Transverse colon (tissue), 4 donors: ENCODE data around the gene MARCKSL1. TPM values are rescaled to one million over a fixed set of nuclear protein-coding genes. Genes with fewer than 3 reads are reported as not detected.
"Not testable (repeated sequence)": the region's sequence is repeated elsewhere in the genome, so short reads cannot be mapped to it uniquely, and the experiment has no call there.

Source experiments
- DNase-seq: peaks from one replicate; pipeline ENCODE4 v3.0.0-alpha.2; 2019
- H3K27ac ChIP-seq, 4 donors: fragments of 200-600 bp; sonication (generic); 2 replicates each; pipeline ENCODE4 v1.5.1; 2016 to 2018; ENCODE audit warnings: inconsistent platforms in 4 of 4
- H3K27me3 ChIP-seq: fragments of 200-600 bp; sonication (generic); 2 replicates; pipeline ENCODE4 v1.5.1; 2017; ENCODE audit warnings: inconsistent platforms
- H3K36me3 ChIP-seq, 4 donors: fragments of 200-600 bp; sonication (generic); 2 replicates each; pipeline ENCODE4 v1.5.1; 2017 to 2019; ENCODE audit warnings: inconsistent platforms in 4 of 4
- H3K4me1 ChIP-seq, 4 donors: fragments of 200-600 bp; sonication (generic); 2 replicates each; pipeline ENCODE4 v1.5.1; 2017 to 2020; ENCODE audit warnings: inconsistent platforms in 4 of 4
- H3K4me3 ChIP-seq, 4 donors: fragments of 200-600 bp; sonication (generic); 1 replicate in 1 of 4; 2 replicates in 3 of 4; pipeline versions ENCODE4 v1.5.1 to v1.6.1; 2017 to 2019; ENCODE audit warnings: inconsistent platforms in 4 of 4
- H3K9me3 ChIP-seq, 2 donors: fragments of 200-600 bp; sonication (generic); 2 replicates each; pipeline ENCODE4 v1.5.1; 2017 to 2019; ENCODE audit warnings: inconsistent platforms in 2 of 2
- CTCF ChIP-seq, 5 experiments: fragments of 200-600 bp in 3 of 5; fragments of 450-650 bp in 2 of 5; sonication (generic) in 3 of 5; IDR thresholded peaks; 1 replicate in 2 of 5; 2 replicates in 3 of 5; pipeline ENCODE4 v1.5.1; 2016 to 2017; ENCODE audit warnings: antibody characterized with exemption in 5 of 5, inconsistent platforms in 3 of 5, mild to moderate bottlenecking in 2 of 5, moderate library complexity in 1 of 5
- EP300 ChIP-seq: sonication (generic); formaldehyde crosslinking; IDR thresholded peaks from one replicate; pipeline ENCODE4 v1.6.1; 2017; ENCODE audit warnings: antibody characterized with exemption, low read depth
- POLR2A ChIP-seq: fragments of 450-650 bp; IDR thresholded peaks from one replicate; pipeline ENCODE4 v1.6.1; 2016; ENCODE audit warnings: antibody characterized with exemption, mild to moderate bottlenecking, moderate library complexity
- POLR2AphosphoS5 ChIP-seq, 3 donors: sonication (generic); formaldehyde crosslinking; IDR thresholded peaks; one replicate each; pipeline ENCODE4 v1.6.1; 2016; ENCODE audit warnings: antibody characterized with exemption in 3 of 3
- WGBS, 2 donors: methylation state at CpG; one replicate each; pipeline ENCODE4 v1.1.5; 2018; ENCODE audit warnings: low coverage in 1 of 2; 5-methylcytosine and 5-hydroxymethylcytosine counted together
- in situ Hi-C, 4 donors: fragments of 200-750 bp; cut with MboI; loops; one replicate each; pipeline versions ENCODE4 v1.15.0 to v1.15.1; 2017; ENCODE audit warnings: low sequenced_read_pairs in 3 of 4, low pct_ligation_motif_present in 1 of 4, low pct_unique_long_range_greater_than_20kb in 1 of 4
- intact Hi-C: fragments of 100-400 bp; cut with DNase I; formaldehyde crosslinking; loops from one replicate; pipeline ENCODE4 v1.15.1; 2023; ENCODE audit warnings: low total_unique reads
- small RNA-seq, 4 donors: library from RNA; depleted of rRNA; stranded (forward); fragments of <200 nt; gene quantifications; one replicate each; pipeline ENCODE3, GENCODE V24; 2016
- total RNA-seq, 4 donors: library from RNA; depleted of rRNA; stranded (reverse); fragments of >200 nt; gene quantifications; one replicate each; pipeline ENCODE4 v1.1.0, GENCODE V29; 2016

Gene MARCKSL1
- total RNA-seq, 4 donors from 2014 or later: 40.0 to 62.8 (median 53.0) TPM

GRCh38 chr1:32285658-32286057 lies 50.4 kb downstream of the MARCKSL1 start:
- TF ChIP-seq POLR2A: no peak
- TF ChIP-seq EP300: no peak
- no peak for TF ChIP-seq POLR2AphosphoS5 (IDR thresholded peaks at IDR 0.05)
- no peak for TF ChIP-seq CTCF (IDR thresholded peaks at IDR 0.05)
- H3K9me3 ChIP-seq: no peaks in the 10 kb centered on the region
- H3K27ac ChIP-seq: no peak overlapping the region
- H3K4me1 ChIP-seq: peaks cover 0 to 2% (median under 1%) of the 10 kb centered on the region in 4 donors
- H3K4me3 ChIP-seq: no peak overlapping the region
- DNase-seq: no peak
- in situ Hi-C loops: no loop called here
- H3K27me3 ChIP-seq: no peaks in the 10 kb centered on the region
- 91% methylated on average over 3 of the region's 3 CpGs; no CpG with 5 or more reads in 1 of the 2 donors for WGBS, 2 donors
- H3K36me3 ChIP-seq: no peaks in the 10 kb centered on the region
- intact Hi-C loops: no loop called here

GRCh38 chr1:32284777-32285176 lies 51.3 kb downstream of the MARCKSL1 start:
- H3K27ac ChIP-seq, H3K9me3 ChIP-seq, intact Hi-C loops, H3K4me1 ChIP-seq, in situ Hi-C loops, H3K4me3 ChIP-seq, DNase-seq, H3K27me3 ChIP-seq, H3K36me3 ChIP-seq: not testable (repeated sequence)
- 70 to 94% methylated on average over 2 to 8 of the region's 8 CpGs for WGBS, 2 donors

Small RNA genes lying within 50 kb of the gene (small RNA-seq; reads per million reads assigned to genes)
- 0 reads per million in 4 donors for gene RF00019

Other genes starting within 250 kb of the MARCKSL1 start
- gene KPNA6, start 228.2 kb downstream of the MARCKSL1 start, total RNA-seq: 10 to 100 TPM; 20.5 to 30.5 (median 25.4) TPM
- 10 to 100 TPM; 16.5 to 37.3 (median 25.7) TPM for gene TXLNA, start 156.6 kb downstream of the MARCKSL1 start, total RNA-seq
- 1 to 10 TPM in 3 of 4 donors, not detected in 1; 1.2 to 4.0 (median 2.7) TPM for gene CCDC28B, start 135.6 kb downstream of the MARCKSL1 start, total RNA-seq
- gene IQCC, start 130.6 kb downstream of the MARCKSL1 start, total RNA-seq: 1 to 10 TPM in 2 of 4 donors, under 1 TPM in 1, not detected in 1; 1.00 to 2.0 (median 1.9) TPM
- not detected for gene DCDC2B, start 127.1 kb downstream of the MARCKSL1 start, total RNA-seq
- gene TMEM234, start 113.9 kb downstream of the MARCKSL1 start, total RNA-seq: 100 to 1,000 TPM in 1 of 4 donors, 10 to 100 TPM in 3; 16.5 to 166 (median 22.7) TPM
- gene EIF3I, start 113.8 kb downstream of the MARCKSL1 start, total RNA-seq: 100 to 1,000 TPM in 3 of 4 donors, 10 to 100 TPM in 1; 43.8 to 122 (median 114) TPM
- gene FAM167B, start 89.0 kb downstream of the MARCKSL1 start, total RNA-seq: 1 to 10 TPM in 2 of 4 donors, not detected in 2; 1.1 to 1.5 TPM
- 10 to 100 TPM in 1 of 4 donors, 1 to 10 TPM in 2, not detected in 1; 4.5 to 12.3 (median 8.7) TPM for gene LCK, start 85.0 kb downstream of the MARCKSL1 start, total RNA-seq
- 100 to 1,000 TPM in 3 of 4 donors, 10 to 100 TPM in 1; 85.2 to 218 (median 174) TPM for gene HDAC1, start 44.1 kb downstream of the MARCKSL1 start, total RNA-seq
- gene FAM229A, start 26.3 kb upstream of the MARCKSL1 start, total RNA-seq: 10 to 100 TPM; 12.1 to 59.1 (median 21.1) TPM
- 1 to 10 TPM in 2 of 4 donors, not detected in 2; 1.3 to 1.4 TPM for gene TSSK3, start 26.3 kb upstream of the MARCKSL1 start, total RNA-seq
- 100 to 1,000 TPM in 3 of 4 donors, 10 to 100 TPM in 1; 94.8 to 140 (median 117) TPM for gene BSDC1, start 58.2 kb upstream of the MARCKSL1 start, total RNA-seq
- gene ZBTB8B, start 128.8 kb upstream of the MARCKSL1 start, total RNA-seq: under 1 TPM in 1 of 4 donors, not detected in 3; under 0.01 TPM
- gene ZBTB8A, start 203.2 kb upstream of the MARCKSL1 start, total RNA-seq: 10 to 100 TPM in 1 of 4 donors, 1 to 10 TPM in 3; 2.2 to 21.1 (median 6.6) TPM